D721Med (cell line): ENCODE results near the gene CADM1.

ENCODE experiments used
- DNase-seq: peaks from one replicate; pipeline ENCODE4 v3.0.0; 2011; ENCODE audit warnings: low spot score; ENCODE audit not compliant: insufficient read length
- FAIRE-seq: peaks from 2 replicates; lab custom pipeline; 2011; peaks lifted over from hg19 to GRCh38; lab: Jason Lieb, UNC
- TF ChIP-seq, protein P1 (sequence below): IDR thresholded peaks from 2 replicates; pipeline ENCODE4 v1.5.1; 2012; ENCODE audit warnings: mild to moderate bottlenecking, control low read depth; ENCODE audit not compliant: insufficient read depth; ENCODE audit errors: missing control alignments

The CADM1 gene

DNA sequence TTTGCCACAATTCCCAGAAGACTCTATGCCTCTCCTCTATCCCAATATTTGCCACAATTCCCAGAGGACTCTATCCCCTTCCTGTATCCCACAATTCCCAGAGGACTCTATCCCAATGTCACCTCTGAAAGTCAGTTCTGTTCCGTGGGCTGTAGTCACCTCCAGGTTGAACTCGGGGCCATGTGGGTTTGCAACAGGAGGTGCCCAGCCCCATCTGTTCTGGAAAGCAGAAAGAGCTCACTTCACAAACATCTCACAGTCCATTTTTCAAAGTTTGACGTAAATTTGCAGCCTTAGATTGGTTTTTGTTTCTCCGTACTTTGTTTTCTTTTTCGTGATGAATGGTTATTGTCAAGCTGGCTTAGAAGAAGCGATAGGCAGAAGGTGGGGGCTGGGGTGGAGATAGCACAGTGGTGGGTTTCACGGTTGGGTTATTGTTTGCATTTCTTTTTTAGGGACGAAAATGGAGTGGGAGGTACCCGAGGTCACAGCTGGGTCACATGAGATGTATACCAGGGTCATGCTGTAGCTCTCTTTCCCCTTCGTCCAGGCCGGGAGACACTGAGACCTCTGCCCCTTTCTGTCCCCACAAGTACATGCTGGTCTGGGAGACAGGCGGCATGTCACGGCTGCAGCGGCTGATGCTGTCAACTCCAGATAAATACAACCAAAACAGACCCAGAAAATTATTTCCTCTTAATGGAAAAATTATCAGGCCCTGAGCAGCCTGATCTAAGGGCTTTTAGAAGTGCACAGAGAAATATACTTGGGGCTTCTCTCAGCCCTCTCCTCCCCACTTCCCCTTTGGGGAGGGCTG, 374.5 kb downstream of the CADM1 start:
- TF ChIP-seq, protein P1, sequence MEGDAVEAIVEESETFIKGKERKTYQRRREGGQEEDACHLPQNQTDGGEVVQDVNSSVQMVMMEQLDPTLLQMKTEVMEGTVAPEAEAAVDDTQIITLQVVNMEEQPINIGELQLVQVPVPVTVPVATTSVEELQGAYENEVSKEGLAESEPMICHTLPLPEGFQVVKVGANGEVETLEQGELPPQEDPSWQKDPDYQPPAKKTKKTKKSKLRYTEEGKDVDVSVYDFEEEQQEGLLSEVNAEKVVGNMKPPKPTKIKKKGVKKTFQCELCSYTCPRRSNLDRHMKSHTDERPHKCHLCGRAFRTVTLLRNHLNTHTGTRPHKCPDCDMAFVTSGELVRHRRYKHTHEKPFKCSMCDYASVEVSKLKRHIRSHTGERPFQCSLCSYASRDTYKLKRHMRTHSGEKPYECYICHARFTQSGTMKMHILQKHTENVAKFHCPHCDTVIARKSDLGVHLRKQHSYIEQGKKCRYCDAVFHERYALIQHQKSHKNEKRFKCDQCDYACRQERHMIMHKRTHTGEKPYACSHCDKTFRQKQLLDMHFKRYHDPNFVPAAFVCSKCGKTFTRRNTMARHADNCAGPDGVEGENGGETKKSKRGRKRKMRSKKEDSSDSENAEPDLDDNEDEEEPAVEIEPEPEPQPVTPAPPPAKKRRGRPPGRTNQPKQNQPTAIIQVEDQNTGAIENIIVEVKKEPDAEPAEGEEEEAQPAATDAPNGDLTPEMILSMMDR = no peak
- DNase-seq = no peak
- FAIRE-seq = no peak

DNA sequence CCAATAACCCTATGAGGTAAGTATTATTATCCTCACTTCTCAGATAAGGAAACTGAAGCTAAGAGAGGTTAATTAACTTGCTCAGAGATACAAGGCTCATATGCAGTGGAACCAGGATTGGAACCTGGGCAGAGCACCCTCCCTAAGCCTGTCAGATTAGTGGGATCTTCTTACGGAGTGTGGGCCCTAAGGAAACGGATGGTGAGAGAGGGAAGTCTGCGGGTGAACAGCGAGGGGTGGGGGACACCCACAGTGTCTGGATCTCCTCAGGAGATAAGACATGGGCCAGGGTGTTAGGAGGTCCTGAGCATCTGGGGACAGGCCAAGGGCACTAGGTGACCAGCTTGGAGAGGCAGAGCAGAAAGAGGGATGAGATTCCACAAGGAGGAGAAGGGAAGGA, 376.0 kb downstream of the CADM1 start:
- no peak for FAIRE-seq
- DNase-seq = no peak
- TF ChIP-seq, protein P1 = no peak

DNA sequence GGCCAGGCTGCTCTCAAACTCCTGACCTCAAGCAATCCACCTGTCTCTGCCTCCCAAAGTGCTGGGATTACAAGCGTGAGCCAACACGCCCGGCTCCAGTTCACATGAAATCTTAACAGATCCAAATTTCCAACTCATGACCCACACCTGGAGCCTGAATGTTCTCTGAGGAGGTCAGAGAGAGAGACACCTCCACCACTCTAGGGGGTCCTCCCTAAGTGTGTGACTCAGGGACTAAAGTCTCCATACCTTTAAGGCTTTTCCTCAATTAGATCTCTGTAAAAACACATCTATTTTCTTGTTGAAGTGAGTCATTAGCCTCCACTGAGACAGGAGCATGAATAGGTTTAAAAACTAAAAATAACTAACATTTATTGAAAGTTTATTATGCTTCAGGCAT, 376.4 kb downstream of the CADM1 start:
- FAIRE-seq (no peak), DNase-seq (no peak)
- TF ChIP-seq, protein P1 = no peak

DNA sequence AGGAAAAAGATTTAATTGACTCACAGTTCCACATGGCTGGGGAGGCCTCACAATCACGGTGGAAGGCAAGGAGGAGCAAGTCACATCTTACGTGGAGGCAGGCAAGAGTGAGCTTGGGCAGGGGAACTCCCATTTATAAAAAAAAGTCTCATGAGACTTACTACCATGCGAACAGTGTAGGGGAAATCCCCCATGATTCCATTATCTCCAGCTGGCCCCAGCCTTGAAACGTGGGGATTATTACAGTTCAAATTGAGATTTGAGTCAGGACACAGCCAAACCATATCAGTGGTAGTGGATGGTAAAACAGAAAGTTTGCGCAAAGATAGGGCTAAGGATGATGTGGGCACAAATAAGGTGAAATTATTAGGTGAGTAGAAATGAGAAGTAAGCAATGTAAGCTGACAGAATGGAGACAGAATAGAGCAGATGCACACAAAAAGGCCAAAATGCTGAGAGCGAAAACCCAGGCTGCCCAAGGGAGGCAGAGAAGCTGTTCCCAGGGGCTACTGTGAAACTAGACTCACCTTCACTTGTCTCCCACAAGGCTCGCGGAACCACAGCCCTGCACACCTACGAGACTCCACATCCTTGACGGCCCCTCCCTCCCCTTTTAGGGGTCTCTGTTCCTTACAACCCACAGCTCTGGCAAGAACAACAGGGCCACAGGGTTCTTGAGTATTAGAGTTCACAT, 377.6 kb downstream of the CADM1 start:
- DNase-seq = no peak
- no peak for FAIRE-seq
- TF ChIP-seq, protein P1 = no peak

DNA sequence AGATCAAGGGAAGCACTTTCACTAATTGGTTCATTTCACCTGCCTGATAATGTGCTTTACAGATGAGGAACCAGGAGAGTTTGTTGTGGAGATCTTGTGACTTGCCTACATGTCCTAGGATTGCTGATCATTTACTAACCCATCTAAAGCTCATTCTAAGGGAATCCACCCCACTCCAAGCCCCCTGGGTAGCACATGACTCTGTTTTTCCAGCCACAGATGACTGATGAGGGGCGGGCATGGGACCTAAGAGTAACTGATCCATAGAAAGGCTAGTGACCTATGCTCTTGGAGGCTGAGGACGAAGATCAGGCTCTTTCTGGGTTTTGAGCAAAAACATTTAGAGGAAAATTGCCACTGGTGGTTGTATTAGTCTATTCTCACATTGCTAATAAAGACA, 378.1 kb downstream of the CADM1 start:
- DNase-seq (no peak), FAIRE-seq (no peak)

DNA sequence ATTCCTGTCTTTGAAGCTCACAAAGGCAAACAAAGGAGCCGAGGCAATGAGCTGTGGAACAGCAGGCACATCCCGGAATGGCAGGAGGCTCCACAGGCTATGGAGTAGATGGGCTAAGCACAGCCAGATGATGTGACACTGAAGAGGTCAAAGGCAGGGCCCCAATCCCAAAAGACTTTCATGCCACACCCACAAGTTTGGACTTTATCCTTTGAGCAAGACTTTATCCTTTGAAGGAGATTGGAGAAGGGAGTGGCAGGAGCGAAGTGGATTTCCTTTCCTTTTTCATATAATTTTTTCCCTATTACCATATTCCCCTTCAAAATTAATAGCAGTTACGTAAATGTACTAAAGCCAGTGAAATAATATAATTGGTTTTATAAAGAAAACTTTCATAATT, 379.4 kb downstream of the CADM1 start:
- TF ChIP-seq, protein P1 = no peak
- FAIRE-seq (no peak), DNase-seq (no peak)

More for the DNA sequence above, 378.1 kb downstream of the CADM1 start:
- TF ChIP-seq, protein P1 = no peak

DNA sequence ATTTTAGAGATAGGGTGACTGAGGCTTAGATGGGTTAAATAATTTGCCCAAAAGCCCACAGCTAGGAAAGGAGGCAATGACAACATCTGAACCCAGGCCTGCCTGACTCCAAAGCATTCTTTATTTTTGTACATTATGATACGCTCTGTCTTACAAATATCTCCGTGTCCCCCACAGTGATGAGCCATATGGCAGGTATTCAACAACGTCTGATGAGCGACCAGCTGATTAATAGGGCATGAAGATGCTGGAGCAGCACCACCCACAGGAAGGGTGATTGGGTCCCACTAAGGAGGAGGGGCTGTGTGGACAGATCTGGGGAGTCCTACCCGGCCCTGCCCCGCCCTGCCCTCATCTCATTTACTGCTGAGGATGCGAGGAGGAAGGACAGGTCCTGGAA, 380.6 kb downstream of the CADM1 start:
- FAIRE-seq = no peak
- TF ChIP-seq, protein P1 = no peak

More for the DNA sequence above, 380.6 kb downstream of the CADM1 start:
- no peak for DNase-seq
